Endothelial cell of umbilical vein (primary cell): ENCODE measurements around the gene SPRED1. TPM values are rescaled to one million over a fixed set of nuclear protein-coding genes. Genes with fewer than 3 reads are reported as not detected.

ENCODE experiments used
- BruUV-seq: library from RNA; stranded (reverse); fragments of 400-500 nt; replicated peaks from 2 replicates; lab custom pipeline; 2021; lab: Mats Ljungman, UMichigan
- CTCF ChIA-PET: fragments of 300-600, 350-600 bp; sonication (Branson Sonifier 250); formaldehyde crosslinking; loops from one replicate; lab custom pipeline; 2021; ENCODE audit warnings: antibody characterized with exemption, inconsistent platforms; lab: Charles Lee
- POLR2A ChIA-PET: fragments of 300-600, 350-600 bp; sonication (Branson Sonifier 250); formaldehyde crosslinking; loops from one replicate; lab custom pipeline; 2021; ENCODE audit warnings: antibody characterized with exemption, inconsistent platforms; lab: Charles Lee
- DNase-seq: peaks from one replicate; pipeline ENCODE4 v3.0.0-alpha.2; 2011; ENCODE audit warnings: low read depth, low spot score
- FAIRE-seq: peaks from 2 replicates; lab custom pipeline; 2011; peaks lifted over from hg19 to GRCh38; lab: Jason Lieb, UNC
- H2AFZ ChIP-seq: 2 replicates; pipeline ENCODE4 v1.6.0; 2012; ENCODE audit warnings: low read depth, low read length, control low read depth, inconsistent platforms
- H3K27ac ChIP-seq: 2 replicates; pipeline ENCODE4 v1.5.1; 2011; ENCODE audit warnings: low read depth, mild to moderate bottlenecking, control low read depth, low read length, moderate library complexity; ENCODE audit not compliant: insufficient read depth
- H3K27me3 ChIP-seq, 2 experiments: 2 replicates each; pipeline versions ENCODE4 v1.6.0 to v1.6.1; 2011; ENCODE audit warnings: low read length in 2 of 2, mixed read lengths in 1 of 2; ENCODE audit not compliant: control insufficient read depth in 2 of 2, insufficient read depth in 2 of 2
- H3K36me3 ChIP-seq, 2 experiments: 2 replicates in 1 of 2; 3 replicates in 1 of 2; pipeline ENCODE4 v1.5.1; 2011; ENCODE audit warnings: low read length in 2 of 2, mild to moderate bottlenecking in 1 of 2, moderate library complexity in 1 of 2; ENCODE audit not compliant: control insufficient read depth in 2 of 2, insufficient read depth in 2 of 2; ENCODE audit errors: extremely low read depth in 1 of 2
- H3K4me1 ChIP-seq: 3 replicates; pipeline ENCODE4 v1.5.1; 2011; ENCODE audit warnings: mild to moderate bottlenecking, low read length; ENCODE audit not compliant: control insufficient read depth, insufficient read depth; ENCODE audit errors: extremely low read depth
- H3K4me2 ChIP-seq: 2 replicates; pipeline ENCODE4 v1.6.1; 2011; ENCODE audit warnings: low read length, control low read depth, mixed read lengths; ENCODE audit not compliant: insufficient read depth
- H3K4me3 ChIP-seq, 3 experiments: fragments of 200-600 bp in 1 of 3; sonication (generic), shearing (Covaris generic) in 1 of 3; replicated peaks in 1 of 3; 2 replicates each; pipeline ENCODE4 v1.5.1; 2011 to 2016; ENCODE audit warnings: control low read depth in 3 of 3, low read length in 3 of 3, mild to moderate bottlenecking in 2 of 3, inconsistent platforms in 1 of 3, low read depth in 1 of 3, moderate library complexity in 1 of 3; ENCODE audit not compliant: insufficient read depth in 1 of 3
- H3K79me2 ChIP-seq: 2 replicates; pipeline ENCODE4 v1.6.0; 2012; ENCODE audit warnings: low read length, inconsistent platforms; ENCODE audit not compliant: control insufficient read depth, insufficient read depth
- H3K9ac ChIP-seq: replicated peaks from 2 replicates; pipeline ENCODE3; 2011; ENCODE audit warnings: low read length, control low read depth; ENCODE audit not compliant: insufficient read depth; ENCODE audit errors: extremely low read depth
- H3K9me1 ChIP-seq: replicated peaks from 3 replicates; pipeline ENCODE4 v1.6.0; 2011; ENCODE audit warnings: mild to moderate bottlenecking, low read length; ENCODE audit not compliant: control insufficient read depth, insufficient read depth; ENCODE audit errors: extremely low read depth
- H3K9me3 ChIP-seq: replicated peaks from 2 replicates; pipeline ENCODE4 v1.5.1; 2012; ENCODE audit warnings: low read length, inconsistent platforms; ENCODE audit not compliant: control insufficient read depth, insufficient read depth
- H4K20me1 ChIP-seq: replicated peaks from 2 replicates; pipeline ENCODE3; 2011; ENCODE audit warnings: mild to moderate bottlenecking, low read length; ENCODE audit not compliant: control insufficient read depth, insufficient read depth; ENCODE audit errors: extremely low read depth
- CTCF ChIP-seq, 2 donors: IDR thresholded peaks; 1 replicate in 1 of 2; 2 replicates in 1 of 2; pipeline ENCODE4 v1.5.1; 2011; ENCODE audit warnings: low read length in 2 of 2, mild to moderate bottlenecking in 2 of 2, moderate library complexity in 2 of 2, control low read depth in 1 of 2, inconsistent platforms in 1 of 2, low read depth in 1 of 2; ENCODE audit not compliant: insufficient read depth in 1 of 2; ENCODE audit errors: extremely low read depth in 1 of 2
- EZH2 ChIP-seq: IDR thresholded peaks from 2 replicates; pipeline ENCODE4 v1.6.1; 2012; ENCODE audit warnings: borderline replicate concordance, low read depth, mild to moderate bottlenecking, moderate library complexity, low read length, inconsistent platforms; ENCODE audit not compliant: severe bottlenecking
- FOS ChIP-seq: IDR thresholded peaks from 2 replicates; pipeline ENCODE4 v1.6.1; 2011; ENCODE audit warnings: mild to moderate bottlenecking, low read length, moderate library complexity, borderline replicate concordance; ENCODE audit not compliant: insufficient read depth
- GATA2 ChIP-seq: IDR thresholded peaks from 2 replicates; pipeline ENCODE4 v1.7.0; 2011; ENCODE audit warnings: low read depth, mild to moderate bottlenecking, moderate library complexity, mixed read lengths, low read length; ENCODE audit not compliant: insufficient read length, insufficient read depth
- JUN ChIP-seq: IDR thresholded peaks from 2 replicates; pipeline ENCODE4 v1.6.1; 2011; ENCODE audit warnings: borderline replicate concordance, low read depth; ENCODE audit not compliant: insufficient read length, insufficient read depth
- MAX ChIP-seq: IDR thresholded peaks from 2 replicates; pipeline ENCODE4 v1.6.1; 2011; ENCODE audit not compliant: insufficient read depth, insufficient read length
- MYC ChIP-seq: IDR thresholded peaks from one replicate; pipeline ENCODE4 v1.6.1; 2011; ENCODE audit warnings: mild to moderate bottlenecking, low read depth, low read length
- POLR2A ChIP-seq: IDR thresholded peaks from 2 replicates; pipeline ENCODE4 v1.6.1; 2012; ENCODE audit warnings: low read depth, mild to moderate bottlenecking, control low read depth, low read length
- POLR2AphosphoS5 ChIP-seq: IDR thresholded peaks from 2 replicates; pipeline ENCODE4 v1.6.1; 2012; ENCODE audit warnings: low read depth, mild to moderate bottlenecking, control low read depth, low read length, moderate library complexity; ENCODE audit not compliant: insufficient read depth
- dilution Hi-C: fragments of 300-500 bp; cut with MboI; formaldehyde crosslinking; loops from one replicate; pipeline ENCODE4 v1.15.0; 2019; ENCODE audit warnings: low sequenced_read_pairs; ENCODE audit not compliant: extremely low pct_ligation_motif_present
- intact Hi-C: fragments of 100-400 bp; cut with micrococcal nuclease; formaldehyde crosslinking; loops from one replicate; pipeline ENCODE4 v1.10.0; 2022
- polyA plus RNA-seq, 4 experiments: library from polyadenylated mRNA; depleted of rRNA in 3 of 4; stranded (reverse) in 3 of 4; unstranded in 1 of 4; fragments of >200 nt; gene quantifications; 2 replicates each; pipeline versions ENCODE4 v1.2.1 to v1.2.3, GENCODE V29; 2011 to 2012; ENCODE audit warnings: missing spikeins in 1 of 4
- total RNA-seq: library from RNA; stranded (reverse); gene quantifications from 2 replicates; pipeline ENCODE4 v1.2.3, GENCODE V29; 2021

Gene SPRED1
- total and polyA plus RNA-seq, 2 donors (not counting 3 experiments of a cell fraction or from before 2014, with no cell fraction given): 1.3 to 10.7 TPM

GRCh38 chr15:38271144-38271543, 18.5 kb downstream of the SPRED1 start:
- peaks cover 97% of the 10 kb centered on the region for H3K79me2 ChIP-seq
- H3K4me2 ChIP-seq: no peak overlapping the region
- no peaks in the 10 kb centered on the region for H3K9me3 ChIP-seq
- no peaks in the 10 kb centered on the region for H3K36me3 ChIP-seq
- FAIRE-seq (no peak), DNase-seq (no peak)
- no peak overlapping the region for H3K27ac ChIP-seq
- BruUV-seq: no TSS peak
- ChIA-PET POLR2A (no interaction called here), CTCF (no interaction called here)
- no peak overlapping the region for H2AFZ ChIP-seq
- no peaks in the 10 kb centered on the region for H3K9me1 ChIP-seq
- no peak overlapping the region for H3K4me3 ChIP-seq
- peaks cover 5% of the 10 kb centered on the region for H4K20me1 ChIP-seq
- dilution Hi-C loops: no loop called here
- H3K27me3 ChIP-seq: no peaks in the 10 kb centered on the region
- no peak overlapping the region for H3K9ac ChIP-seq
- intact Hi-C loops: no loop called here
- TF ChIP-seq FOS (no peak), POLR2AphosphoS5 (no peak), EZH2 (no peak), GATA2 (no peak), MAX (no peak), MYC (no peak), JUN (no peak), POLR2A (no peak), CTCF (IDR thresholded peaks at IDR 0.05; ENCODE audit: extremely low read depth in 1 of 2, insufficient read depth in 1 of 2, low read depth in 1 of 2, low read length in 2 of 2) (no peak)
- H3K4me1 ChIP-seq: no peaks in the 10 kb centered on the region
